Stimulated activated CD4-positive, alpha-beta T cell treated with anti-CD3 and anti-CD28 coated beads, Interleukin-15, amount 100 ng/mL, for 1 hour (primary cell): ENCODE data around the gene GSTO1.

Source experiments
- DNase-seq, 2 donors: peaks; one replicate each; pipeline ENCODE4 v3.0.0-alpha.2; 2020; ENCODE audit warnings: low read depth in 1 of 2, low spot score in 1 of 2

The GSTO1 gene

DNA sequence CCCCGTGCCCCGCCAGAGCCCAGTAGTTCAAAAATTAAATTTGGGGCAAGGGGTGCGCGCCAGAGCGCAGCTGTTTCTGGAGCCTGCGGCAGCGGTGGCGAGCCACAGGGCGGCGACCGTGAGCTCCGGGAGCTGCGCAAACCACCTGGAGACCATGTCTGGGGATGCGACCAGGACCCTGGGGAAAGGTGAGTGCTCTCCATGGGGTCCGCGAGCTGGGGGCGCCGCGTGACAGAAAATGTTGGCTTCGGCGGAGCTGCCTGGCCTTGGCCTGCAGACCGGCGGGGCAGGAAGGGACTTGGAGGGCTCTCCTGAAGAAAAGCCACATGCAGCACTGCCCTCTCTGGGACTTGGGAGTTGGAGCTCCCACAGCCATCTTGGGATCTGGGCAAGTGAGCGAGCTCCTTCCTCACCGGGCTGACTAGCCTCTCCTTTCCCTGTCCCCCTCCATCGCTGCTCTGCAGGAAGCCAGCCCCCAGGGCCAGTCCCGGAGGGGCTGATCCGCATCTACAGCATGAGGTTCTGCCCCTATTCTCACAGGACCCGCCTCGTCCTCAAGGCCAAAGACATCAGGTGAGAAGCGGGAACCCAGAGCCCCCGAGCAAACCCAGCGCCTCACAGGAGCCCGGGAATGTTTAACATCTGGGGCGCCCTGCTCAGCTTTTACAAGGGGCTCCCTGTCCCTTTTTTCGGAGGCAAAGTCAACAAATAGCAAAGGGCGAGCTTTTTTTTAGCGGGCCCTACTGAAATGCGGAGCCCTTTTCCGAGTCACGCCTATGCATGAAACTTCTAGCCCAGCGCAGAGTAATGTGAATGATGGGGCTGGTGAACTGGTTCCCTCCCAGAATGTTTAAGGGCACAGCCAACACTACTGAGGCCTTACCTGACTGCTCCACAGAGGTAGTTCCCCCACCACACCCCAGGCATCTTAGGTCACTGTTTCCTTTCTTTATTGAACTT is 20.4 kb downstream of the GSTO1 start:
- peak in 1 of 2 donors; percentile 36 for DNase-seq

DNA sequence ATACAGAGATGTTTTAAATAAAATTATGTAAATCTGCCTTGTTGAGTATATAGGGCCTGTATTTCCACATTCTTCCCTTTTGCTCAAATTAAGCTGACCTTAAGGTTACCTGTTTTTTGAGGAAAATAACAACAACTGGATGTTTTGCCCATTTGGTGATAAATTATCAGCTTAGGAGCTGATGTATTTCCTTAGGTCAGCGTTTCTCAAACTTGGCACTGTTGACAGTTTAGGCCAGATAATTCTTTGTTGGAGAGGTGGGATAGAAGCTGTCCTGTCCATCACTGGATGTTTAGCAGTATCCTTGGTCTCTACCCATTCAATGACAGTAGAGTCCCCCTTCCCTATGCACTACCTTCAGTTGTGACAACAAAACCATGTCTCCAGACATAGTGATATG is 21.5 kb downstream of the GSTO1 start:
- no peak for DNase-seq

DNA sequence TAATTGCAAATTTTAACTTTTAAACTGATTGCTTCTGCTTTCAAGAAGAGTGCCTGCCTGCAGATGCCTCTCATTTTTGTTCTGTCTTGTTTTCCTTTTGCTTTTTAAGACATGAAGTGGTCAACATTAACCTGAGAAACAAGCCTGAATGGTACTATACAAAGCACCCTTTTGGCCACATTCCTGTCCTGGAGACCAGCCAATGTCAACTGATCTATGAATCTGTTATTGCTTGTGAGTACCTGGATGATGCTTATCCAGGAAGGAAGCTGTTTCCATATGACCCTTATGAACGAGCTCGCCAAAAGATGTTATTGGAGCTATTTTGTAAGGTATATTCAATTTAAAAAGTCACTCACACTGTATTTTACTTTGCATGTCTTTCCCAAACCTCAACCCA is 23.1 kb downstream of the GSTO1 start:
- DNase-seq: no peak

- DNase-seq: no peak
Observed at GRCh38 chr10:104279550-104280259, 25.0 kb downstream of the GSTO1 start.

- no peak for DNase-seq
Observed at GRCh38 chr10:104281694-104282093, 27.0 kb downstream of the GSTO1 start.

DNA sequence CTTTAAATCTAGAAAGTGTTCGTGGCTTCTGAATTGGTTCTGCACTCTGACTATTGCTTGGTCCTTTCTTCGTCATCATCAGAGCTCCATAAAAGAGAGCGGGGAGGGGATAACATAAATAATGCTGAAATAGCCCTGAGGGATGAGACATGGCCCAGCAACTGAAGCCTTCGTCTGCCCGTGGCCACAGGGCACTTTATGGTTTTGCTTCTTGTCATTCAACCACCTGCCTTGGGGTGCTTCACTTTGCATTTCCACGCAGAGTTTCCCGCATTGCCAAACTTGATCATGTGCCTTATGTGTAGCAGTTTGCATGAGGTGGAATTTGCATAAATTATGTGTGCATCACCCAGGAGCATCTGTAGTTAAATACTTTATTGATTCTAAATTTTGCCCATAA is 30.2 kb downstream of the GSTO1 start:
- DNase-seq: no peak

DNA sequence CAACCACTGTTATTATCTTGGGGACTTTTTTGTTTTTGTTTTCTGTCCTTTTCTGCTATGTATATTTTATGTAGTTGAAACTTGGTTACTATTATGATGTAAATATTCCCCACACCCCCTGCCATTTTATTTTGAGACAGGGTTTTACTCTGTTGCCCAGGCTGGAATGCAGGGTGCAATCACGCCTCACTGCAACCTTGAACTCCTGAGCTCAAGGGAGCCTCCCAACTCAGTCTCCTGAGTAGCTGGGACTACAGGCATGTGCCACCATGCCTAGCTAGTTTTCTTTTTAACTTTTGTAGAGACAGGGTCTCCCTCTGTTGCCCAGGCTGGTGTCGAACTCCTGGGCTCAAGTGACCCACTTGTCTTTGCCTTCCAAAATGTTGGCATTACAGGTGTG is 32.2 kb downstream of the GSTO1 start:
- DNase-seq: no peak

GRCh38 chr10:104288355-104288754 is 33.7 kb downstream of the GSTO1 start:
- DNase-seq: no peak

GRCh38 chr10:104291439-104291951 is 36.8 kb downstream of the GSTO1 start:
- peak; percentile 73 to 82 for DNase-seq

- DNase-seq: no peak
Observed at GRCh38 chr10:104293011-104293410, 38.3 kb downstream of the GSTO1 start.

- DNase-seq: no peak
Observed at GRCh38 chr10:104293781-104294321, 39.2 kb downstream of the GSTO1 start.

DNA sequence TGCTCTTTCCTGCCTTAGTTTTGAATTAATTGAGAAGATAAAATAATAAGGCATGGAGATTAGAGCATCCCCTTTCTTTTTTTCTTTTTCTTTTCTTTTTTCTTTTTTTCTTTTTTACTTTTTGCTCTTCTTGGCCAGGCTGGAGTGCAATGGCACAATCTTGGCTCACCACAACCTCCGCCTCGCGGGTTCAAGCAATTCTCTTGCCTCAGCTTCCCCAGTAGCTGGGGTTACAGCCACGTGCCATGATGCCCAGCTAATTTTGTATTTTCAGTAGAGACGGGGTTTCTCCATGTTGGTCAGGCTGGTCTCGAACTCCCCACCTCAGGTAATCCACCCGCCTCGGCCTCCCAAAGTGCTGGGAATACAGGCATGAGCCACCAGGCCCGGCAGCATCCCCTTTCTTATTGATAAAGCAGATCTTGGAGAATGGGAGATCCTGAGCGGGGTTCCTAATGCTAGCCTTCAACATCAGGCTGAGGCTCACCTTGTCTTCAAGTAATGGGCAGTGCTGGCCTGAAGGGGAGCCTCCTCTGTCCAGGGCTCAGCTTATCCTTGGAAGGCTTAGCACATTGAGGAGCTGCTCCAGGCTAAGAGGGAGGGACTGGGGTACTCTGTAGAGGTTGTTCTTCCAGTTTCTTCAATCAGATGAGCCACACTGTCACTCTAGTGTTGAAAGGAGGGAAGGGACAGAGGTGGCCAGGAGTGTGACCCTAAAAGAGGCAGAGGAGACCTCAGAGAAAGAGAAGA is 42.2 kb downstream of the GSTO1 start:
- DNase-seq: no peak

DNA sequence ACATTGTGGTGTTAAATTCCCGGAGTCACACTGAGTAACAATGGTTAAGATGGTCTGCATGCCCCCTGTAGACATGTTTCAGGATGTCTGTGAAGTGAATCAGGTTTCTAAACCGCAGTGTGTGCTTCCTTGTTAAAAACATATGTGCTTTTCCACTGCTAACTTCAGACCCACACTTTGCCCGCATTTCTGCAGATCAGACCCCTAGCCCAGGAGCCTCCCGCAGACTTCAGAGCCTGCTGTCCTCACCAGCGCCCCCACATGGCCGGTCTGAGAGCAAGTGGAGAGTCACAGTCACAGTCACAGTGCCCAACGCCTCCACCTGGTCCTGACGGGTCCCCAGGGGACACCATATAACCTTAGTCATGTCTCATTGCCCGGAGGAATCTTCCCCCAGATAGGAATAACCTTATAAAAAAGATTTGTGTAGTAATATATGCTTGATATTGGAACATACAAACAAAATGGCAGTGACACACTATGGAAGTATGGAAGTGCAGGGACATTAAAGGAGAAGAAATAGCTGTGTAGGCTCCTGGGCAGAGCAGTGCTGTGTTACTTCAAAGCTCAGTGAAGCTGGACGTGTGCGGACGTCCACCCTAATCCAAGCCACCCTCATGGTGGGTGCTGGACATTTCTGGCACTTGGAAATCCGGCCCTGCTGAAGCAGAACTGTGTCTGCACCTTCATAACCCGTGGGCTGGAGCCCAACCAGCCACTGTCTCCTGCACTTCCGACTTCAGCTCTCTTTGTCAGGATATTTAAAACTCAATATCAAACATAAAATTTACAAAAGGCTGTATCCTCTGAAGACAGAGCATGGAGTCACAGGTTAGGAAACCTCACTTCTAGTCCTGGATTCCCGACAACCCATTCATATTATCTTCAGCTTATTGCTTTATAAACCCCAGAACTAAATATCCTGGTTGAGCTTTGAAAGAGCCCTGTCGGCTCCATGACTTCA is 43.3 kb downstream of the GSTO1 start:
- DNase-seq: no peak

- DNase-seq: no peak
Observed at GRCh38 chr10:104299031-104299904, 44.6 kb downstream of the GSTO1 start.

- no peak for DNase-seq
Observed at GRCh38 chr10:104300002-104300735, 45.5 kb downstream of the GSTO1 start.

DNA sequence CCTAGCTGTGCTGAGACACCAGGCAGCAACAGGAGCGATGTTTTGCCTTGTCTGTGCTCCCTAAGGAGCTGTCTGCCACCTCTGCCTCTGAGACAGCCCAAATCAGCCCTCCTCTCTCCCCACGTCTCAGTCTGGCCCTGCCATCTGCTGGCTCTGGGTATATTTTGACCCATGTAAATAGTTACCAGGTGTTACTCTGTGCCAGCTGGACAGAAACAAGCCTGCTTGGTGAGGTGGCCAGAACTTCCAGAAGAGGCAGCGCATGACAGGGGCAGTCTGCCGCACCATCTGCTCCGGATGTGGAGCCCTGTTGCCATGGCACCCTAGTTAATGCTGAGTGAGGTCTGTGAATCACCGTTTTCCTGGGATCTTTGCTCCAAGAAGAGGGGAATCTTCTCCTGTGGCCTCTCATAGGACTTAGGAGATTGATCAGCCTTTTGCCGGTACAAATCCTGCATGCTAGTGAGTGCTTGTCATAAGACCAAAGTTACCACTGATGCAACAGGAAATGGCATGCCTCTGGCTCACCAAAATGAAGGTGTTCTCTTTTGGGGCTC is 46.1 kb downstream of the GSTO1 start:
- no peak for DNase-seq

DNA sequence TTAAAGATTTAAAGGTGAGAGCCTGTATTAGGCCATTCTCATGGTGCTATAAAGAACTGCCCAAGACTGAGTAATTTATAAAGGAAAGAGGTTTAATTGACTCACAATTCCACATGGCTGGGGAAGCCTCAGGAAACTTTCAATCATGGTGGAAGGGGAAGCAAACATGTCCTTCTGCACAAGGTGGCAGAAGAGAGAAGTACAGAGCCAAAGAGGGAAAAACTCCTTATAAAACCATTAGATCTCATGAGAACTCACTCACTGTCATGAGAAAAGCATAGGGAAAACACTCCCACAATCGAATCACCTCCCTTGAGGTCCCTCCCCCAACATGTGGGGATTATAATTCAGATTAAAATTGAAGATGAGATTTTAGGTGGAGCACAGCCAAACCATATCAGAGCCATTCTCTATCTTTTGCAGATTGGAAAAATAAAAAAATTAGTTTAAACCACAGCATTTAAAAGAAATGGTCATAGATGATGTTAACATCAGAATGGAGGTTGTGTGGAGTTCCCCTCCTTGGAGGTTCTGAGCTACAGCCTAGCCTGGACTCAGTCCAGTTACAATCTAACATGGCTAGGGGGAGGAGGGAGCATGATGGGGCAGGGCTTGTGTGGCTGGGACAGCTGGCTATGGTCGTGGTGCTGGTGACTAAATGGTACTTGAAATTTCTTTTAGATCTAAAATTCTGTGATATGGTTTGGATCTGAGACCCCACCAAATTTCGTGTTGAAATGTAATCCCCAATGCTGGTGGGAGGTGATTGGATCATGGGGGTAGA is 47.4 kb downstream of the GSTO1 start:
- no peak for DNase-seq
